Measurements from ENCODE around the gene ICAM2.

Gene ICAM2

DNA sequence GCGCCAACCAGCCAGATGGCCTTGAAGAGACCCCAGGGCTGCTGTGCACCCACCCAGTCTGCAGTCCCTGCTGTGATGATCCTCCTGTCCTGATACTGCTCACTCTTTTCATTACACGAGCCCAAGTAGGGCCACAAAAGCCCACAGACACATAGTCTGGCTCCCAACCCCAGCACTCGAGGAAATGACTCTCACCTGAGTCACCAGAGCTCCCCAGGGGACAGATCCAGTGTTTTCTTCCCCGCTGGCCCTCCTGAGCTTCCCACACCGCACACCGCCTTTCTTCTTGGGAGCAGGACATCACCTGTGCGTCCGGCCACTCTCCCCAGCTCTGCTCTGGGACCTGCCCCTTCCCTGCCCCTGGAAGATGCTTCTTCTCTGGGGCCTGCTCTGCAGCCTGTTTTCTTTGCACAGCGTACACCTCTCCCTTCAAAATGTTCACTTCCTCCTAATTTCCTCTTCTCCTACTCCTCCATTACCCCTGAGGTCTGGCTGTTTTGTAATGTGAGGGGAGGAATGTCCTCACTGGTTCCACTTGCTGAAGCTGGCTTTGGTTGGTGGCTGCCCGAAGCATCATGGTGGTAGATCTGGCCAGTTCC is 45.7 kb downstream of the ICAM2 start:
- DNase-seq (ENCODE audit: low spot score): no peak

DNA sequence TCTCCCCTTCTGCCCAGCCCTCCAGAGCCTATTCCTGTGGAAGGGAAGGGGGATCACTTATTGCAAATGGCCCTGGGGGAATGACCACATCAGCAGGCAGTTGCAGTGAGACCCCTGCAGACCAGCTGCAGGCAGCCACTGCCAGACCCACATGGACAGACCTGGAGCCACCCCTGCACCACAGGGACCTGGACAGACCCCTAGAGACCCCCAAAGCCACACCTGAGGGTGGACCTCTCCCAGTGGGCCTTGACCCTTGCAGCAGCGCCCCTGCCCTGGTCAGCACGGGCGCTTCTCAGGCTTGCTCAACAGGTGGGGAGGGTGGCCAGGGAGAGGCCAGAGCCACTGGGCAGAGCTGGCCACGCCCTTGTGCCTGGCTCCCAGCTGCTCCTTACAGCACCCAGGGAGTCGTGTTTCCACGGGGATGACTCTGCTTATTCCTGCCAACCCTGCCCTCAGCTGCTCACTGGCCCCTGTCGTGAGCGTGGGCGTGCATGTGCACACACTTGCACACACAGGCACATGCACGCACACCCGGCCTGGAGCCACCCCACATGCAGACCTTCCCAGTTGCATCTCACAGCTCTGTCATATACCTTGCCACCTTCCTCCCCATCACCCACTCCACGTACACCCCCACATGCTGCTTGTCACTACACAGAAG is 46.4 kb downstream of the ICAM2 start:
- DNase-seq (ENCODE audit: low spot score): no peak

DNA sequence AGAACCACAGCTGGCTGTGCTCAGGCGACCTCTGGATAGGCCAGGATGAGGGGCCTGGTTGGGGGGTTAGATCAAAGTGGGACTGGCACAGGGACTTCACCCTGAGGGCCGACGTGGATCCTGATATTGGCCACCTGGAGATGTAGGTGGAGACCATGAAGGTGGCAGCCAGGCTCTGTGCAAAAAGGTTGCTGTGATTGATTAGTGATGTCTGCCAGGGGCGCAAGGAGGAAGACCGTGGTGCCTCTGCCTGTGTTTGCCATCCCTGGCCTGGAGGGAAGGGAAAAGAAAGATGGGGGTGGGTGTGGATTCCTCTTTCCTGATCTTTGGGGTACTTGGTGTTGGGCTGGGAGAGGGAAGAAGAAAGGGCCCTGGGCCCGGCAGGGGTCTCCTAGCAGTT is 47.2 kb downstream of the ICAM2 start:
- no peak for DNase-seq (ENCODE audit: low spot score)

DNA sequence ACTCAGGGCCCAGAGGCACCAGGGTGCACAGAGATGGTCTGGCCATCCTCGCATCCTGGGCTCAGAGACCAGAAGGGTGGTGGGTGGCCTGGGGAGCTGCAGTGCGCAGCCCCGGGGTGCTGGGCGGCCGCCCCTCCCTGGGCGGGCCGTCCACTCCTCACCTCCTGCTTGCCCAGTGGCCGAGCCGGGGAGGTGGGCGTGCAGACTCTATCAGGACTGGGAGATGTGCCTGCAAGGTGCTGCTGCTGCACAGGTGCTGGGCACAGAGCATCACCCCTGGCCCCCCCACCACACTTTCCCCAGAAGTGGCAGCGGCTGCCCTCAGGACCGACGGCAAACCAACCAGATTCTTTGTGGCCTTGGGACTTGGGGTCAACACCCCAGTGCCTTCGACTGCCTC is 47.6 kb downstream of the ICAM2 start, which contains the start of gene SCN4A:
Gene SCN4A, minus strand, starts transcription at position 123 of the 400 bp plus-strand sequence. Its CDS starts 77 bp downstream, at position 46.
- no peak for DNase-seq (ENCODE audit: low spot score)

DNA sequence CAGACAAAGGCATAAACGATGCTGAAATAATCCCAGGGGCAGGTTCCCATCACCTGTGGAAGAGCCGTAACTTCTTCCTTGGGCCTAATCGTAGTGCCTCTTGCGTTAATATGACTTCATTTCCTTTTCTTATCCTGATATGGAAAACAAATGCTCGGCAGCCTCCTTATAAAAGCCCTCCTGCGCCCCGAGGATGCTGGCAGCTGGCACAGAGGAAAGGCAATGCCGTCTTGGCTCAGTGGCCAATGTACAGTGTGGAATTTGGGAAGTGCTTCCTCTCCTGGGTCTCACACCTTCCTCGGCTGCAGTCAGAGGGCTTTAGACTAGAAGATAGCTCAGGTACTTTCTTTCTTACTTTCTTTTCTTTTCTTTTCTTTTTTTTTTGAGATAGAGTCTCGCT is 51.2 kb downstream of the ICAM2 start:
- no peak for DNase-seq (ENCODE audit: low spot score)

DNA sequence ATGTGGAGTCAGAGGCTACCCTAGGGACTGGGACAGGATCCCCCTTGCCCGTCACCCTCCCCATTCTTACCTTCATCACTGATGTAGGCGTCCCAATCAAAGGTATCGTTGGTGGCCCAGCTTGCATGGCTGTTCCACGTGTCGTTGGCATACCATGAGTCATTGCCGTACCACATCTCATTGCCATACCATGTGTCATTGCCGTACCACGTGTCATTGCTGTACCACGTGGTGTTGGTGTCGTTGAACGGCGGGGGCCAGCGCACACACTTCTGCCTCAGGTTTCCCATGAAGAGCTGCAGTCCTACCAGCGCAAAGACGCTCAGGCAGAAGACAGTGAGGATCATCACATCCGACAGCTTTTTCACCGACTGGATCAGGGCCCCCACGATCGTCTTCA is 52.5 kb downstream of the ICAM2 start:
- no peak for DNase-seq (ENCODE audit: low spot score)

DNA sequence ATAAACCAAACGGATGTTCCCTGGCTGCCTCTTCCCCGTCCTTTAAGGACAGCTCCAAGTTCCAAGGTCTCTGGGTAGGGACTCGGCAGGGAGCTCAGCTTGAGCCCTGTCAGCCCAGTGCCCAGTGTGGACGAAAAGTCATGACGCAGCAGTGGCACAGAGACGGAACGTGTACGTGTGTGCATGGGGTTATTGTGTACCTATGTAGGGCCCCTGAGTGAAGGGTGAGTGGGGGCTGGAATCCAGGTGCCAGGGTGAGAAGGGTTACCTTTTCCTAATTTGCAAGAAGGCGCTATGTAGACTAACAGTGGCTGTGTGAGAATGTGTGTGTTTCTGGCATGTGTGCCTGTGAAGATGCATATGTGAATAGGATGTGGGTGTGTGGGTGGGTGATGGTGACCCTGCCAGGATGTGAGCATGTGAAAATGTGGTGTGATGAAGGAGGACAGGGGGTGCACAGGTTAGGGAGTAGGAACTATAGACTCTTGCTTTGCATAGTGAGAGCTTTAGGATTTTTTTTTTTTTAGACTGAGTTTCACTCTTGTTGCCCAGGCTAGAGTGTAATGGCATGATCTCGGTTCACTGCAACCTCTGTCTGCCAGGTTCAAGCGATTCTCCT is 53.7 kb downstream of the ICAM2 start:
- DNase-seq (ENCODE audit: low spot score): no peak

DNA sequence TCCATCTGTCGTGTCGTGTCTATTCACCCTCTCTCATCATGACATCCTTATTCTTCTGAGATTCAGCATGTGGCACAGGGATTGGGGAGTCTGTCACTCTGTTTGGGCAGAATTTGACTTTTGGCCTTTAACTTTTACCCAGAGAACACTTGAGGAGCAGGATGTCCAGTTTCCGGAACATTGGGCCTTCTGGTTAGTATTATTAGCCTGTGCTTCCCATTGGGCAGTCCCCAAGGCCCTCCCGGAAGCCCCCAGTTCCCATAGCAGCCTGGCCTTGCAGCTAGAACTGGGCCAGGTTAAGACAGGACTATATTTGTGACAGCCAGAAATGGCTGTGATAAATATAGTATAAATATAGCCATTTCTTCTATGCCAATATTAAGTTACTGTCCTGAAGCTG is 57.3 kb downstream of the ICAM2 start:
- no peak for DNase-seq (ENCODE audit: low spot score)

DNA sequence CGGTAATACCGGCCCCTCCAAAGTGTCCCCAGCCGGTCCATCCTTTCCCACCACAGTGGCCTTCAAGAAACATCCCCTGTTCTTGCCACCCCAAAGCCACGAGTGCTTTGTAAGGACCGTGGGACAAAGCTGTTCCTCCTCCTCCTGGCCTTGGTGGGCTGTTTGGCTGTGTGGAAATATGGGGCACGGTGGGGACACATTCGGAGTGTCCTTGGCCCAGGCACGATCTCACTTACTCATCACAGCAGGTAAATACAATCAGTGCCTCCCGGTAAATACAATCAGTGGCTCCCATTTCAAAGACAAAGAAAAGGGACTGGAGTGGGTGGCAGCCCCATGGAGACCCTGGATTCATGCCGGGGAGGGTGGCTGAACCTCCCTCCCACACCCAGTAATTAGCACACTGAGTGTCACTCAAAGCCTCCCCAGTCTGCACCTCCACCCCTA is 58.1 kb downstream of the ICAM2 start:
- no peak for DNase-seq (ENCODE audit: low spot score)

DNA sequence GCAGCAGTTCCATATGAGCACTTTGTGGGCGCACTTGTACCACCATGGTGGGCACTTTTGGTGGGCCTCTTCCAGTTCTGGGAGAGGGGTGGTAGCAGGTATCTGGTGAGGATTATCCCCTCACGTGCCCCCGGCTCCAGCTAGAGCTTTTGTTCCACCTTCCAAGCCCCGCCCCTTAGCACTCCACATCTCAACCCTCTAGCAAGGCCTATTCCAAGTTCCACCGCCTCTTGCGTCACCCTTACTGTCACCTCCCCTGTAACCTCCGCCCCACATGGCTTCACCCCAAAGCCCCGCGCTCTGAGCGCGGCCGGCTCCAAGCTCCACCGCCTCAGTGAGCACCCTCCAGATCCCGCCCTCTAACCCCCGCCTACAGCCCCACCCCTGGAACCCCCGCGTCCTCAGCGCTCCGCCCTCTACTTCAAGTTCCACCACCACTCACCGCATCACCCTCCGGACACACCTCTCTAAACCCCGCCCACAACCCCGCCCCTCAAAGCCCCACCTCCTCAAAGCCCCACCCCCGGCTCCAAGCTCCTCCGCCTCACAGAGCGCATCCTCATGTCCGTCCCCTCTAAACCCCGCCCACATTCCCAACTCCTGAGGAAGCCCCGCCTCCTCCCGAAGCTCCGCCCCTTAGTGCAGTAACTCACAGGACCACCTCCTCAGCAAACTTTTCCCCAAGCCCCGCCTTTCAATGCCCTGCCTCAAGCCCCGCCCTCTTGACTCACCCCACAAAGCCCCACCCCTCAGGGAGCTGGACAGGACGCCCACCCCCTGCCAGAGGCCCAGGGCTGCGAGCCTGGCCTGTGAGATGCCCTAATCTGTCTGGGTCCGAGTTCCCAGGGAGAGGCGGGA is 58.8 kb downstream of the ICAM2 start:
- DNase-seq (ENCODE audit: low spot score): peak; percentile 70

DNA sequence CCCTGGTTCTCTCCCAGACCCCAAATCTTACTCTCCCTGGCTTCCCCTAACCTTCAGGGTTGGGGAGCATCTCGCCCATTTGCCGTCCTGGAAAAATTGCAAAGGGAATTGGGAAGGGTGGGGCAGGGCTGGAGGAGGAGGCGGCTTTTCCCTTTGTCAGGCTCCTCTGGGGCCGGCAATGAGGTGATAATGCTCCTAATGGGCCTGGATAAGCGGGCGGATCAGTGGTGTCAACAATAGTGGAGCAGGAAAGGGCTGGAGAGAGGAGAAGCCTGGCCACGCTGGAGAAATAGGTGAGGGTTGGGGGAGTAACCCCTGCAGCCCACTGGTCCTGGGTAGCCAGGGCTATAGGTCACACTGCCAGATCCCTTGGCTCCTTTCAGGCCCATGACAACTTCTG is 60.0 kb downstream of the ICAM2 start:
- DNase-seq (ENCODE audit: low spot score): no peak

DNA sequence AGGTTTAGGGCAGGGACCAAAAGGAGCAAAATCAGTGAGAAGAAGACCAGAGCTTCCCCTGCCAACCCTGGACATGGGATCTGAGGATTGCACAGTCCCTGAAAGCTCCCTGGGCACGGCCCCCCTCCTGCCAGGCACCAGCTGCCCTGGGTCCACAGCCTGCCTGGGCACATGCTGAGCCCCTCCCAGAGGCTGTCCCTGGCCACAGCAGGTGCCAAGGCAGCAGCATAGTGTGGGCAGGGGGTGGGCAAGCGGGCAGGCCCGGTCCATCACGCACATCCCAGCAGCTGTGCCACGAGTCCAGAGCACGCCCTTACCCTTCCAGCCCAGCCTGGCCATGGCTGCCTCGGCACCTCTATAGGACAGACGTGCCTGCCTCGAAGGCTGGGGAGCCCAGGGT is 60.4 kb downstream of the ICAM2 start:
- no peak for DNase-seq (ENCODE audit: low spot score)

DNA sequence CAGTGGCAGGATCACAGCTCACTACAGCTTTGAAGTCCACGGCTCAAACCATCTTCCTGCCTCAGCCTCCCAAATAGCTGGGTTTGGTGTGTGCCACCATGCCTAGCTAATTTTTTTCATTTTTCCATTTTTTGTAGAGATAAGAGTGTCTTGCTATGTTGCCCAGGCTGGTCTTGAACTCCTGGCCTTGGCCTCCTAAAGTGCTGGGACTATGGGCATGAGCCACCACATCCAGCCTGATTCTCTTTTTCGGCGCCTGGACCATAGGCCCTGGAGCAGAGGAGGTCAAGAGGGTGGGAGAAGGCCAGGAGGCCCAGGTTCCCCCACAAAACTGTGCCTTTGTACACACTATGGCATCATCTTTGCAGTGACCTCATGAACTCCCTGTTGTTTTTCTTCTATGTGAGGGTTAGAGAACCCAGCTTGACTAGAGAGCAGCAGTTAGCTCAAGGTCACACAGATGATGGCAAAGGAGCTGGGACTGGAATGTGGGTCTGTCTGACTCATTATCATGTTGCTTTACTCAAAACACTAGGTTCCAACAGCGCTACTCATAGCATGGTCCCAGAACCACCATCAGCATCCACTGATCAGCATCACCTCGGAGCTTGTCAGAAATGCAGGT is 64.0 kb downstream of the ICAM2 start:
- DNase-seq (ENCODE audit: low spot score): no peak

DNA sequence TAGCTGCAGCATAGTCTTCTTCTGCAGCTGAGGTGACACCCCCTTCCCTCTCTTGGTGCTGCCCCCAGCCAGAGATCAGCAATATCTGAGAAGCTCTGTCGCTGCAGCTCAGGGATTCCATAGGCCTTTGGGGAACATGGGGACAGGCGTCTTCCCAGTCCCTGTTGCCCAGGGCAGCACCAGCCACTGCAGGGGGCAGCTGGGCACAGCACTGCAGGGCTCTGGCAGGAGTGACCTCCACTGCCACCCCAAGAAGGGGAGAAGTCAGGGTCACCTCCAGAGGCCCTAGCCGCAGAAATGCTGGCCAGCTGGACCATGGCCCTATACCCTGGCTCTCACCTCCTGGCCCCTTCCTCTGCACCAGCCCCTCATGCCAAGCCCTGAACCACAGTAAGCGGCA is 64.6 kb downstream of the ICAM2 start:
- DNase-seq (ENCODE audit: low spot score): no peak

DNA sequence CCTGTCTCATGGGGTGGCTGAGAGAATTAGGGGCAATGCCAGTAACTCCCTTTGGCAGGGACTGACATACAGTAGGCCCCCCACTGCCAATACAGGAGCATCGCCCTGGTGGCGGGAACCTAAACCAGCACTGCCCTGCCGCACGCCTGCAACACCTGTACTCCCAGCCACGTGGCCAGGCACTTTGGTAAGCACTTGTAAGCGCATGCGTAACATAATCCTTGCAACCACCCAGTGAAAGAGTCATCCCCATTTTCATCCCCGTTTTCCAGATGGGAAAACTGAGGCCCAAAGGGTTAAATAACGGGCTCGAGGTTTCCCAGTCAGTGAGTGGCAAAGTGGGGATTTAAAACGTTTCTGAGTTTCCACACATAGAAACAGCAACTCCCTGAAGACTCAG is 65.2 kb downstream of the ICAM2 start:
- DNase-seq (ENCODE audit: low spot score): no peak

DNA sequence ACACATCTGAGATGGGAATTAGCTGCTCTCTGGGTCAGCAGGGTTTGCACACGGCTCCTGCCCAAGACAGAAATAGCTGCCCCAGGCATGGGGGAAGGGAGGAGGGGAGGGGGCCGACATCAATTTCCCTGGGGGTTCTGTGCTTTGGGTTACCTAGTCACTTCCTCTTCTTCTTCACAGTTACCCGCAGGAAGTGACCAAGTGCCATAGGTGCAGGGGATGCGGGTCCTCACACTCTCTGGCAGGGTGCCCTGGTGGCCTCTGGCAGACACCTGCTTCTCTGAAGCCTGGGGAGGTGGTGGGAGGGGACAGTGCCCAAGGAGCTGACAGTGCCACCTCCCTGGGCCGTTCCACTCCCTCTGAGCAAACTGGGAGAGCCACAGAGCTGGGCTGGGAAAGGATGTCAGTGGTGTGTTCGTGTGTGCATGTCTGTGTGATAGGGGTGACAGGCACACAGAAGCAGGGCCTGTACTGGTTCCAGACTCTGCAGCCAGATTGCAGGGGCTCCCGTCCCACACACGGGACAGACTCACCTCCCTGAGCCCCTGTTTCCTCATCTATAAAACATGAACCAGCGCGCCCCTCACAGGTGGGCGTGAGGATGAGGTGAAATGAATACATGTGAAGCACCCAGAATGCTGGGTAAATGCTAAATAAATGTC is 65.9 kb downstream of the ICAM2 start:
- no peak for DNase-seq (ENCODE audit: low spot score)
